SU-DHL-6 (cell line): ENCODE data around the gene KCNN1.
"Not testable (repeated sequence)": the region's sequence is repeated elsewhere in the genome, so short reads cannot be mapped to it uniquely, and the experiment has no call there.

Source experiments
- H2AFZ ChIP-seq: fragments of 200-600 bp; sonication (generic); 2 replicates; pipeline ENCODE4 v1.6.1; 2014; ENCODE audit warnings: low read depth, mild to moderate bottlenecking, moderate library complexity, mixed read lengths, antibody characterized with exemption, low read length; ENCODE audit not compliant: severe bottlenecking
- H3F3A ChIP-seq: fragments of 200-600 bp; shearing (Covaris generic); 2 replicates; pipeline ENCODE4 v1.6.0; 2016; ENCODE audit warnings: antibody characterized with exemption, mild to moderate bottlenecking; ENCODE audit not compliant: insufficient read depth
- H3K27ac ChIP-seq: fragments of 200-600 bp; sonication (generic); 2 replicates; pipeline ENCODE4 v1.5.1; 2016; ENCODE audit warnings: low read depth, mild to moderate bottlenecking, low read length, moderate library complexity, mixed read lengths
- H3K27me3 ChIP-seq: fragments of 200-600 bp; sonication (generic), shearing (Covaris generic); 2 replicates; pipeline ENCODE4 v1.6.0; 2014; ENCODE audit warnings: mild to moderate bottlenecking, low read length
- H3K36me3 ChIP-seq: fragments of 200-600 bp; sonication (generic); 2 replicates; pipeline ENCODE4 v1.6.1; 2014; ENCODE audit warnings: mild to moderate bottlenecking, low read length, mixed read lengths
- H3K4me2 ChIP-seq: fragments of 300-600, 200-600 bp; shearing (Covaris generic), sonication (generic); 2 replicates; pipeline ENCODE4 v1.6.0; 2014; ENCODE audit warnings: low read length, low read depth, mild to moderate bottlenecking; ENCODE audit not compliant: poor library complexity, severe bottlenecking
- H3K4me3 ChIP-seq: fragments of 200-600 bp; sonication (generic); 2 replicates; pipeline ENCODE4 v1.5.1; 2014; ENCODE audit warnings: antibody characterized with exemption, low read length, mild to moderate bottlenecking, mixed read lengths; ENCODE audit not compliant: insufficient read depth, poor library complexity, severe bottlenecking
- H3K79me2 ChIP-seq: fragments of 200-600 bp; sonication (generic); 2 replicates; pipeline ENCODE4 v1.6.1; 2014; ENCODE audit warnings: mild to moderate bottlenecking, low read length, moderate library complexity; ENCODE audit not compliant: insufficient read depth
- H3K9ac ChIP-seq: fragments of 200-600 bp; sonication (generic); 2 replicates; pipeline ENCODE4 v1.7.0; 2014; ENCODE audit warnings: mild to moderate bottlenecking, low read length
- H3K9me2 ChIP-seq: fragments of 200-600 bp; sonication (generic); replicated peaks from 2 replicates; pipeline ENCODE4 v1.6.1; 2014; ENCODE audit warnings: low read length; ENCODE audit not compliant: insufficient read depth
- H3K9me3 ChIP-seq: fragments of 200-600 bp; sonication (generic); 2 replicates; pipeline ENCODE4 v1.6.1; 2014; ENCODE audit warnings: low read length, mixed read lengths; ENCODE audit not compliant: insufficient read depth
- H4K20me1 ChIP-seq: fragments of 200-600 bp; sonication (generic); 2 replicates; pipeline ENCODE4 v1.6.1; 2014; ENCODE audit warnings: low read depth, mild to moderate bottlenecking, antibody characterized with exemption, low read length, moderate library complexity, mixed read lengths
- CTCF ChIP-seq: fragments of 200-600 bp; sonication (generic); IDR thresholded peaks from one replicate; pipeline ENCODE4 v1.5.1; 2017; ENCODE audit warnings: antibody characterized with exemption, mild to moderate bottlenecking, low read length, moderate library complexity; ENCODE audit not compliant: insufficient read depth, poor library complexity, severe bottlenecking
- EZH2phosphoT487 ChIP-seq: fragments of 200-600 bp; sonication (generic), shearing (Covaris generic); conservative IDR thresholded peaks from 2 replicates; pipeline ENCODE4 v1.6.1; 2018; ENCODE audit warnings: mild to moderate bottlenecking, antibody characterized with exemption, low read length, moderate library complexity, mixed read lengths

KCNN1 gene

GRCh38 chr19:18027151-18027550 lies 60.2 kb downstream of the KCNN1 start:
- Histone ChIP-seq H3K9me3 (no peaks in the 10 kb centered on the region), H3K4me3 (no peak overlapping the region), H3F3A (0 out of 2 replicates have a peak, but pooled peaks cover 5% of the 10 kb centered on the region), H3K9me2 (no peaks in the 10 kb centered on the region), H3K9ac (no peak overlapping the region), H3K27me3 (no peaks in the 10 kb centered on the region), H3K79me2 (no peaks in the 10 kb centered on the region), H4K20me1 (no peaks in the 10 kb centered on the region), H3K36me3 (no peaks in the 10 kb centered on the region), H3K27ac (no peak overlapping the region), H2AFZ (no peak overlapping the region), H3K4me2 (no peak overlapping the region)
- TF ChIP-seq CTCF (no peak), EZH2phosphoT487 (no peak)

- Histone ChIP-seq H3K9ac (no peak overlapping the region), H3K79me2 (no peaks in the 10 kb centered on the region), H3K4me2 (no peak overlapping the region), H3K9me2 (no peaks in the 10 kb centered on the region), H3K4me3 (no peak overlapping the region), H4K20me1 (no peaks in the 10 kb centered on the region), H3K9me3 (no peaks in the 10 kb centered on the region), H3K27ac (no peak overlapping the region), H2AFZ (no peak overlapping the region), H3F3A (no peaks in the 10 kb centered on the region), H3K36me3 (no peaks in the 10 kb centered on the region), H3K27me3 (no peaks in the 10 kb centered on the region)
- TF ChIP-seq CTCF, result no peak
- no peak for TF ChIP-seq EZH2phosphoT487
Observed at GRCh38 chr19:18029617-18030338, 62.9 kb downstream of the KCNN1 start.

GRCh38 chr19:18031401-18031800 lies 64.5 kb downstream of the KCNN1 start:
- H3K9ac ChIP-seq, H3K9me2 ChIP-seq, H3K27me3 ChIP-seq, H3K79me2 ChIP-seq, H3K27ac ChIP-seq, H2AFZ ChIP-seq, H3K36me3 ChIP-seq, H3K9me3 ChIP-seq, H3K4me2 ChIP-seq, H3F3A ChIP-seq, H3K4me3 ChIP-seq, H4K20me1 ChIP-seq: not testable (repeated sequence)

- H3K9me2 ChIP-seq, H3K4me2 ChIP-seq, H2AFZ ChIP-seq: not testable (repeated sequence)
Observed at GRCh38 chr19:18032102-18032501, 65.2 kb downstream of the KCNN1 start.

More at GRCh38 chr19:18032102-18032501, 65.2 kb downstream of the KCNN1 start:
- not testable (repeated sequence) for H3K27me3 ChIP-seq, H3K4me3 ChIP-seq, H3K27ac ChIP-seq, H3F3A ChIP-seq, H4K20me1 ChIP-seq, H3K9me3 ChIP-seq, H3K9ac ChIP-seq, H3K36me3 ChIP-seq, H3K79me2 ChIP-seq
